GM21367 (cell line): ENCODE results near the gene VSIG10L2.

ENCODE experiments used
- ATAC-seq: cut with Tn5 transposase; IDR thresholded peaks from one replicate; pipeline ENCODE4 v1.9.1; 2021; ENCODE audit not compliant: unreplicated experiment

Gene VSIG10L2

GRCh38 chr11:125946712-125947418, 1.0 kb downstream of the VSIG10L2 start:
- ATAC-seq = no peak

DNA sequence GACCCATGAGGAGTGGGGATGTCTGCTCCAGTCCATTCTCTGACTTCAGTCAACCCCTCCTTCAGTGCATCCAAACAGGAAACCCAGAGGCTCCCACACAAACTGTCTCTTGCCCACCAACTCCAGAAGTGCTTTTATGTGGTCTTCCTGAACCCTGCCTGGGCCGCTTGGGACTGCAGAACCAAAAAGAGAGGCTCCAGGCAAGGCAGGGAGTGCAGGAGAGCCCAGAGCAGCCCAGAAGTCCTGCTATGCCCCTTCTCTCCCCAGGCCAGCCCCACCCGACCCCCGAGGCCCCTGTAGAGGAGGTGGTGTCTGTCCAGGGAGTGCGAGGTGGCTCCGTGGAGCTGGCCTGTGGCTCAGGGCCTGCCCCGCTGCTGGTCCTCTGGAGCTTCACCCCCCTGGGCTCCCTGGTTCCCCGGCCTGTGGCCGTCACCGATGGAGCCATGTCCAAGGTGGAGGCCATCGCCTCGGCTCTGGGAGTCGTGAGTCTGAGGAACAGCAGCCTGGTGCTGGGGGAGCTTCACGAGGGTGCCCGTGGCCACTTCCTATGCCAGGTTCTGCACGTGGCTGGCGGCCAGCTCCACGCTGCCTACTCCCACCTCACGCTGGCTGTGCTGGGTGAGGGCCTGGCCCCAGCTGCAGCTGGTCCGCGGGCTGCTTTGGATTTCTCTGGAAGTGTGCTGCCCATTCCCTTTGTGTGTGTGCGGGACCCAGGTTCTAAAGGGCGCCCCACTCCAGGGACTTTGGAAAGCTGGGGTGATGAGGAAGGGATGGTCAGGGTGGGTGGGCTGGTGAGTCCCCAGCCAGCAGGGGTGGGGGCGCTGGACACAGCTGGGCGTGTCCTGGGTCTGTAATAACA, 1.8 kb downstream of the VSIG10L2 start:
- ATAC-seq = no peak

DNA sequence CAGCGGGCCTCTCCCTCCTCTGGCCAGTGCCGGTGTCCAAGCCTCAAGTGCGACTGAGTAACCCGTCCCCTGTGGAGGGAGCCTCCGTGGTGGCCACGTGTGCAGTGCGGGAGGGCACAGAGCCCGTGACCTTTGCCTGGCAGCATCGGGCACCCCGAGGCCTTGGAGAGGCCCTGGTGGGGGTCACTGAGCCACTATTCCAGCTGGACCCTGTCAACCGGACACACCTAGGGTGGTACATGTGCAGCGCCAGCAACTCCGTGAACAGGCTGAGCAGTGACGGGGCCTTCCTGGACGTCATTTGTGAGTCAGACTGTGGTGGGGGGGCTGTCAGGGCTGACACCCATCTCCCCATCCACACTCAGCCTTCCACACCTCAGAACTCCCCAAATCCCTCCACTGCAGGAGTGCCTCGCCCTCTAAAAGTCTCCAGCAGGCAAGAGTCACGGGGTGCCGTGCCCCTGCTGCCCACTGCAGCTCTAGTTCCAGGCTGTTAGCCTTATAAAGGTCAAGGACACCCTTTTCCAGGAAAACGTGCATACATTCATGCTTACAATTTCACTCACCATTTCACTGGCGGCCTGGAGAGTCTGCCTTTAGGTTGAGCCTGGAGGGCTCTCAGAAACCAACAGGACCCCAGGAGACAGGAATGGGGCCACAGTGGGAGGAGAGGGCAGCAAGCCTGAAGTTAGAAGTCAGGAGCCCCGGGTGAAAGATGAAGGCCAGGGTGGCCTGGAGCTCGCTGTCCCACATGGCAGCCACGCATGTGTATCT, 2.6 kb downstream of the VSIG10L2 start:
- ATAC-seq = no peak

GRCh38 chr11:125949271-125950177, 3.7 kb downstream of the VSIG10L2 start:
- ATAC-seq = no peak

- ATAC-seq = no peak
Observed at GRCh38 chr11:125950178-125950490, 4.3 kb downstream of the VSIG10L2 start.

GRCh38 chr11:125950696-125951651, 5.1 kb downstream of the VSIG10L2 start:
- no peak for ATAC-seq

GRCh38 chr11:125951731-125952130, 5.9 kb downstream of the VSIG10L2 start:
- no peak for ATAC-seq

DNA sequence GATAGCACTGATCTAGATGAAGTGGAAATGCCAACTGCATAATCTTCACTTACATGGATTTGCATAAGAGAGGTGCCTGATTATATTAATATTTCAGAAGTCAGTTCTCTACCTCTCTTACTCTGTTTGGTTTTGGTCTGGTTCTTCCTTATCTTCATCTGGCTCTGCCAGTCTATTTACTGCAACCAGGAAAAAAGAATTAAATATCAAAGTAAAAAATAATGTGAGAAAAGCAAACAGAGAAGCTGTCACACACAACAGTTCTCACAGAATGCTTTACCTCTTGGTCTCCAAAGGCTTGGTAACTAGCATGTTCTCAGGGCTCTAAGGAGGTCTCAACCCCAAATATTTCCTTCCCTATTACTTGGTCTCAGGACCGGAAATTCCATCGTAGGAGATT, 6.7 kb downstream of the VSIG10L2 start:
- ATAC-seq = no peak

GRCh38 chr11:125952973-125953372, 7.1 kb downstream of the VSIG10L2 start:
- ATAC-seq = no peak

- no peak for ATAC-seq
Observed at GRCh38 chr11:125953401-125953935, 7.6 kb downstream of the VSIG10L2 start.

- no peak for ATAC-seq
Observed at GRCh38 chr11:125954123-125954944, 8.5 kb downstream of the VSIG10L2 start.

- ATAC-seq = no peak
Observed at GRCh38 chr11:125954945-125955640, 9.2 kb downstream of the VSIG10L2 start.

GRCh38 chr11:125955856-125956255, 10.0 kb downstream of the VSIG10L2 start:
- ATAC-seq = no peak

GRCh38 chr11:125956391-125957134, 10.7 kb downstream of the VSIG10L2 start:
- no peak for ATAC-seq

GRCh38 chr11:125957618-125958332, 11.9 kb downstream of the VSIG10L2 start:
- no peak for ATAC-seq

GRCh38 chr11:125958872-125959400, 13.1 kb downstream of the VSIG10L2 start:
- no peak for ATAC-seq
